Measurements from ENCODE around the gene C1QTNF12.

The C1QTNF12 gene

GRCh38 chr1:1267488-1268283, 21.2 kb upstream of the C1QTNF12 start:
- H3K36me3 ChIP-seq (ENCODE audit: control insufficient read depth in 2 of 2, insufficient read depth in 2 of 2, low read length in 2 of 2), result peaks cover 27 to 29% of the 10 kb centered on the region in 2 donors
- no peaks in the 10 kb centered on the region for H3K27me3 ChIP-seq (ENCODE audit: control insufficient read depth in 1 of 2, insufficient read depth in 2 of 2, low read length in 2 of 2)
- H3K27ac ChIP-seq (ENCODE audit: low read length), result no peak overlapping the region
- no peak overlapping the region for H3K4me3 ChIP-seq (ENCODE audit: low read length in 2 of 2)
- H3K4me1 ChIP-seq (ENCODE audit: control insufficient read depth, insufficient read depth, low read length), result peaks cover 36% of the 10 kb centered on the region
- H3K9ac ChIP-seq (ENCODE audit: low read length in 2 of 2), result no peak overlapping the region
- H3K9me3 ChIP-seq (ENCODE audit: control insufficient read depth in 2 of 2, low read length in 2 of 2), result no peaks in the 10 kb centered on the region

- no peak overlapping the region for H3K9ac ChIP-seq (ENCODE audit: low read length in 2 of 2)
- H3K27me3 ChIP-seq (ENCODE audit: control insufficient read depth in 1 of 2, insufficient read depth in 2 of 2, low read length in 2 of 2), result no peaks in the 10 kb centered on the region
- peaks cover 9% of the 10 kb centered on the region for H3K4me1 ChIP-seq (ENCODE audit: control insufficient read depth, insufficient read depth, low read length)
- peaks cover 38 to 42% of the 10 kb centered on the region in 2 donors for H3K36me3 ChIP-seq (ENCODE audit: control insufficient read depth in 2 of 2, insufficient read depth in 2 of 2, low read length in 2 of 2)
- no peak overlapping the region for H3K4me3 ChIP-seq (ENCODE audit: low read length in 2 of 2)
- H3K9me3 ChIP-seq (ENCODE audit: control insufficient read depth in 2 of 2, low read length in 2 of 2), result no peaks in the 10 kb centered on the region
- H3K27ac ChIP-seq (ENCODE audit: low read length), result no peak overlapping the region
These were observed 18.3 kb upstream of the C1QTNF12 start for GRCh38 chr1:1264868-1265272.

- H3K36me3 ChIP-seq (ENCODE audit: control insufficient read depth in 2 of 2, insufficient read depth in 2 of 2, low read length in 2 of 2), result peaks cover 46% of the 10 kb centered on the region in 2 donors
- no peak overlapping the region for H3K27ac ChIP-seq (ENCODE audit: low read length)
- no peak overlapping the region for H3K4me3 ChIP-seq (ENCODE audit: low read length in 2 of 2)
- H3K9ac ChIP-seq (ENCODE audit: low read length in 2 of 2), result no peak overlapping the region
- H3K9me3 ChIP-seq (ENCODE audit: control insufficient read depth in 2 of 2, low read length in 2 of 2), result no peaks in the 10 kb centered on the region
- H3K4me1 ChIP-seq (ENCODE audit: control insufficient read depth, insufficient read depth, low read length), result peaks cover 7% of the 10 kb centered on the region
- no peaks in the 10 kb centered on the region for H3K27me3 ChIP-seq (ENCODE audit: control insufficient read depth in 1 of 2, insufficient read depth in 2 of 2, low read length in 2 of 2)
These were observed 17.5 kb upstream of the C1QTNF12 start for GRCh38 chr1:1264026-1264425.

- peaks cover 7% of the 10 kb centered on the region for H3K4me1 ChIP-seq (ENCODE audit: control insufficient read depth, insufficient read depth, low read length)
- H3K27me3 ChIP-seq (ENCODE audit: control insufficient read depth in 1 of 2, insufficient read depth in 2 of 2, low read length in 2 of 2), result no peaks in the 10 kb centered on the region
- H3K4me3 ChIP-seq (ENCODE audit: low read length in 2 of 2), result no peak overlapping the region
- no peak overlapping the region for H3K27ac ChIP-seq (ENCODE audit: low read length)
- peaks cover 44 to 49% of the 10 kb centered on the region in 2 donors for H3K36me3 ChIP-seq (ENCODE audit: control insufficient read depth in 2 of 2, insufficient read depth in 2 of 2, low read length in 2 of 2)
- no peak overlapping the region for H3K9ac ChIP-seq (ENCODE audit: low read length in 2 of 2)
- H3K9me3 ChIP-seq (ENCODE audit: control insufficient read depth in 2 of 2, low read length in 2 of 2), result no peaks in the 10 kb centered on the region
These were observed 16.2 kb upstream of the C1QTNF12 start for GRCh38 chr1:1262758-1263157.

- Histone ChIP-seq H3K9ac (ENCODE audit: low read length in 2 of 2) (no peak overlapping the region), H3K4me1 (ENCODE audit: control insufficient read depth, insufficient read depth, low read length) (peaks cover 7% of the 10 kb centered on the region), H3K27me3 (ENCODE audit: control insufficient read depth in 1 of 2, insufficient read depth in 2 of 2, low read length in 2 of 2) (no peaks in the 10 kb centered on the region), H3K27ac (ENCODE audit: low read length) (no peak overlapping the region), H3K9me3 (ENCODE audit: control insufficient read depth in 2 of 2, low read length in 2 of 2) (no peaks in the 10 kb centered on the region), H3K36me3 (ENCODE audit: control insufficient read depth in 2 of 2, insufficient read depth in 2 of 2, low read length in 2 of 2) (peaks cover 41 to 43% of the 10 kb centered on the region in 2 donors), H3K4me3 (ENCODE audit: low read length in 2 of 2) (no peak overlapping the region)
These were observed 15.5 kb upstream of the C1QTNF12 start for GRCh38 chr1:1262071-1262470.

GRCh38 chr1:1260843-1261560, 14.5 kb upstream of the C1QTNF12 start:
- Histone ChIP-seq H3K9ac (ENCODE audit: low read length in 2 of 2) (no peak overlapping the region), H3K27ac (ENCODE audit: low read length) (no peak overlapping the region), H3K27me3 (ENCODE audit: control insufficient read depth in 1 of 2, insufficient read depth in 2 of 2, low read length in 2 of 2) (no peaks in the 10 kb centered on the region), H3K36me3 (ENCODE audit: control insufficient read depth in 2 of 2, insufficient read depth in 2 of 2, low read length in 2 of 2) (peaks cover 38 to 42% of the 10 kb centered on the region in 2 donors), H3K9me3 (ENCODE audit: control insufficient read depth in 2 of 2, low read length in 2 of 2) (no peaks in the 10 kb centered on the region), H3K4me1 (ENCODE audit: control insufficient read depth, insufficient read depth, low read length) (peaks cover 7% of the 10 kb centered on the region), H3K4me3 (ENCODE audit: low read length in 2 of 2) (no peak overlapping the region)

GRCh38 chr1:1259951-1260600, 13.6 kb upstream of the C1QTNF12 start:
- no peak overlapping the region for H3K9ac ChIP-seq (ENCODE audit: low read length in 2 of 2)
- peaks cover 39 to 43% of the 10 kb centered on the region in 2 donors for H3K36me3 ChIP-seq (ENCODE audit: control insufficient read depth in 2 of 2, insufficient read depth in 2 of 2, low read length in 2 of 2)
- H3K4me1 ChIP-seq (ENCODE audit: control insufficient read depth, insufficient read depth, low read length), result peaks cover 3% of the 10 kb centered on the region
- H3K4me3 ChIP-seq (ENCODE audit: low read length in 2 of 2), result no peak overlapping the region
- no peak overlapping the region for H3K27ac ChIP-seq (ENCODE audit: low read length)
- no peaks in the 10 kb centered on the region for H3K9me3 ChIP-seq (ENCODE audit: control insufficient read depth in 2 of 2, low read length in 2 of 2)
- no peaks in the 10 kb centered on the region for H3K27me3 ChIP-seq (ENCODE audit: control insufficient read depth in 1 of 2, insufficient read depth in 2 of 2, low read length in 2 of 2)

- no peaks in the 10 kb centered on the region for H3K4me1 ChIP-seq (ENCODE audit: control insufficient read depth, insufficient read depth, low read length)
- no peak overlapping the region for H3K9ac ChIP-seq (ENCODE audit: low read length in 2 of 2)
- H3K4me3 ChIP-seq (ENCODE audit: low read length in 2 of 2), result no peak overlapping the region
- no peak overlapping the region for H3K27ac ChIP-seq (ENCODE audit: low read length)
- H3K36me3 ChIP-seq (ENCODE audit: control insufficient read depth in 2 of 2, insufficient read depth in 2 of 2, low read length in 2 of 2), result peaks cover 44% of the 10 kb centered on the region in 2 donors
- no peaks in the 10 kb centered on the region for H3K27me3 ChIP-seq (ENCODE audit: control insufficient read depth in 1 of 2, insufficient read depth in 2 of 2, low read length in 2 of 2)
- H3K9me3 ChIP-seq (ENCODE audit: control insufficient read depth in 2 of 2, low read length in 2 of 2), result no peaks in the 10 kb centered on the region
These were observed 13.0 kb upstream of the C1QTNF12 start for GRCh38 chr1:1259540-1259939.

- Histone ChIP-seq H3K4me3 (ENCODE audit: low read length in 2 of 2) (no peak overlapping the region), H3K9me3 (ENCODE audit: control insufficient read depth in 2 of 2, low read length in 2 of 2) (no peaks in the 10 kb centered on the region), H3K36me3 (ENCODE audit: control insufficient read depth in 2 of 2, insufficient read depth in 2 of 2, low read length in 2 of 2) (peaks cover 41 to 44% of the 10 kb centered on the region in 2 donors), H3K27ac (ENCODE audit: low read length) (no peak overlapping the region), H3K27me3 (ENCODE audit: control insufficient read depth in 1 of 2, insufficient read depth in 2 of 2, low read length in 2 of 2) (no peaks in the 10 kb centered on the region), H3K9ac (ENCODE audit: low read length in 2 of 2) (no peak overlapping the region), H3K4me1 (ENCODE audit: control insufficient read depth, insufficient read depth, low read length) (no peaks in the 10 kb centered on the region)
These were observed 12.6 kb upstream of the C1QTNF12 start for GRCh38 chr1:1259119-1259488.

GRCh38 chr1:1256956-1257871, 10.7 kb upstream of the C1QTNF12 start:
- H3K4me1 ChIP-seq (ENCODE audit: control insufficient read depth, insufficient read depth, low read length), result no peaks in the 10 kb centered on the region
- H3K9me3 ChIP-seq (ENCODE audit: control insufficient read depth in 2 of 2, low read length in 2 of 2), result no peaks in the 10 kb centered on the region
- H3K27ac ChIP-seq (ENCODE audit: low read length), result no peak overlapping the region
- no peak overlapping the region for H3K4me3 ChIP-seq (ENCODE audit: low read length in 2 of 2)
- peaks cover 28 to 34% of the 10 kb centered on the region in 2 donors for H3K36me3 ChIP-seq (ENCODE audit: control insufficient read depth in 2 of 2, insufficient read depth in 2 of 2, low read length in 2 of 2)
- no peak overlapping the region for H3K9ac ChIP-seq (ENCODE audit: low read length in 2 of 2)
- no peaks in the 10 kb centered on the region for H3K27me3 ChIP-seq (ENCODE audit: control insufficient read depth in 1 of 2, insufficient read depth in 2 of 2, low read length in 2 of 2)
